B cell (primary cell): ENCODE results near the gene GRPEL2. TPM values are rescaled to one million over a fixed set of nuclear protein-coding genes. Genes with fewer than 3 reads are reported as not detected.

Experiments
- ATAC-seq: fragments of 200-7000 bp; cut with Tn5 transposase; one replicate; pipeline ENCODE4 v1.10.0; 2021; ENCODE audit warnings: low read depth, mild to moderate bottlenecking, moderate number of reproducible peaks, moderate library complexity
- CTCF ChIA-PET: fragments of 350-600 bp; sonication (Branson Sonifier 250); formaldehyde crosslinking; loops from one replicate; lab custom pipeline; 2021; ENCODE audit warnings: antibody characterized with exemption, inconsistent platforms; lab: Charles Lee
- POLR2A ChIA-PET: fragments of 350-600 bp; sonication (Branson Sonifier 250); formaldehyde crosslinking; loops from one replicate; lab custom pipeline; 2021; ENCODE audit warnings: antibody characterized with exemption; lab: Charles Lee
- DNase-seq: peaks from one replicate; pipeline ENCODE4 v3.0.0; 2013
- H2AFZ ChIP-seq: 2 replicates; pipeline ENCODE4 v1.6.1; 2012; ENCODE audit warnings: mild to moderate bottlenecking, low read depth, low read length; ENCODE audit not compliant: insufficient read depth, poor library complexity, severe bottlenecking
- H3K27ac ChIP-seq, 2 donors: 1 replicate in 1 of 2; 2 replicates in 1 of 2; pipeline ENCODE4 v1.5.1; 2012 to 2013; ENCODE audit warnings: low read length in 2 of 2, mild to moderate bottlenecking in 2 of 2, moderate library complexity in 1 of 2
- H3K27me3 ChIP-seq, 4 experiments: fragments of 200-600 bp in 1 of 4; sonication (generic) in 1 of 4; replicated peaks in 1 of 4; 1 replicate in 2 of 4; 2 replicates in 2 of 4; pipeline versions ENCODE4 v1.6.1 to v1.7.0; 2013 to 2016; ENCODE audit warnings: low read length in 3 of 4, mild to moderate bottlenecking in 2 of 4, mixed read lengths in 1 of 4, moderate library complexity in 1 of 4; ENCODE audit not compliant: insufficient read depth in 4 of 4, control insufficient read depth in 3 of 4; ENCODE audit errors: control extremely low read depth in 1 of 4
- H3K36me3 ChIP-seq, 2 experiments: replicated peaks in 1 of 2; 1 replicate in 1 of 2; 2 replicates in 1 of 2; pipeline versions ENCODE4 v1.6.1 to v1.7.1; 2013; ENCODE audit warnings: low read length in 1 of 2; ENCODE audit not compliant: insufficient read depth in 2 of 2, control insufficient read depth in 1 of 2; ENCODE audit errors: control extremely low read depth in 1 of 2, extremely low read depth in 1 of 2
- H3K4me1 ChIP-seq, 2 donors: fragments of 200-600 bp in 1 of 2; sonication (generic) in 1 of 2; 1 replicate in 1 of 2; 2 replicates in 1 of 2; pipeline versions ENCODE4 v1.5.1 to v1.6.1; 2013 to 2017; ENCODE audit warnings: low read length in 2 of 2; ENCODE audit not compliant: control insufficient read depth in 2 of 2, insufficient read depth in 2 of 2
- H3K4me2 ChIP-seq: replicated peaks from 2 replicates; pipeline ENCODE3; 2012; ENCODE audit warnings: mild to moderate bottlenecking, low read depth, low read length; ENCODE audit not compliant: poor library complexity, severe bottlenecking
- H3K4me3 ChIP-seq, 5 experiments: fragments of 200-600 bp in 1 of 5; sonication (generic) in 1 of 5; 1 replicate in 3 of 5; 2 replicates in 2 of 5; pipeline versions ENCODE4 v1.5.1 to v1.7.0; 2011 to 2016; ENCODE audit warnings: low read length in 4 of 5, mild to moderate bottlenecking in 4 of 5, low read depth in 2 of 5, control low read depth in 1 of 5, moderate library complexity in 1 of 5; ENCODE audit not compliant: insufficient read depth in 1 of 5; ENCODE audit errors: control extremely low read depth in 1 of 5, extremely low read depth in 1 of 5
- H3K79me2 ChIP-seq: fragments of 200-600 bp; sonication (generic); one replicate; pipeline ENCODE4 v1.6.0; 2016; ENCODE audit warnings: low read length; ENCODE audit not compliant: control insufficient read depth, insufficient read depth
- H3K9ac ChIP-seq: fragments of 200-600 bp; sonication (generic); 2 replicates; pipeline ENCODE4 v1.6.1; 2017; ENCODE audit warnings: mild to moderate bottlenecking, low read length, moderate library complexity
- H3K9me3 ChIP-seq, 3 donors: one replicate each; pipeline versions ENCODE4 v1.6.1 to v1.7.1; 2013; ENCODE audit warnings: low read length in 2 of 3; ENCODE audit not compliant: control insufficient read depth in 2 of 3, insufficient read depth in 1 of 3; ENCODE audit errors: control extremely low read depth in 1 of 3
- H4K20me1 ChIP-seq: 2 replicates; pipeline ENCODE4 v1.6.0; 2012; ENCODE audit warnings: mild to moderate bottlenecking, low read length; ENCODE audit not compliant: insufficient read depth, control insufficient read depth, poor library complexity, severe bottlenecking
- H3K27ac Mint-ChIP-seq: one replicate; pipeline ENCODE4 v1.8.0; 2021; ENCODE audit warnings: mixed read lengths
- H3K27me3 Mint-ChIP-seq: one replicate; pipeline ENCODE4 v1.8.0; 2021; ENCODE audit warnings: mixed read lengths
- H3K4me1 Mint-ChIP-seq: one replicate; pipeline ENCODE4 v1.8.0; 2021; ENCODE audit warnings: mixed read lengths
- H3K4me3 Mint-ChIP-seq: one replicate; pipeline ENCODE4 v1.8.0; 2021; ENCODE audit warnings: mixed read lengths
- H3K9me3 Mint-ChIP-seq: one replicate; pipeline ENCODE4 v1.8.0; 2022; ENCODE audit warnings: mixed read lengths; ENCODE audit not compliant: insufficient read depth
- CTCF ChIP-seq: fragments of 200-600 bp; IDR thresholded peaks from one replicate; pipeline ENCODE4 v1.8.0; 2022; ENCODE audit warnings: antibody characterized with exemption, mild to moderate bottlenecking
- EZH2 ChIP-seq: IDR thresholded peaks from 2 replicates; pipeline ENCODE4 v1.6.1; 2012; ENCODE audit warnings: borderline replicate concordance, low read depth, mild to moderate bottlenecking, moderate library complexity, low read length; ENCODE audit not compliant: insufficient read depth, poor library complexity, severe bottlenecking
- WGBS: methylation state at CpG from one replicate; pipeline ENCODE4 v1.1.5; 2013; ENCODE audit warnings: missing lambda C conversion rate; ENCODE audit not compliant: insufficient coverage; 5-methylcytosine and 5-hydroxymethylcytosine counted together
- intact Hi-C: fragments of 100-400 bp; cut with micrococcal nuclease; formaldehyde crosslinking; loops from one replicate; pipeline ENCODE4 v1.10.0; 2022
- polyA plus RNA-seq: library from polyadenylated mRNA; depleted of rRNA; stranded (reverse); fragments of >200 nt; gene quantifications from 2 replicates; pipeline ENCODE4 v1.2.3, GENCODE V29; 2012
- total RNA-seq, 2 donors: library from RNA; stranded (reverse); fragments of 120-200 nt in 1 of 2; gene quantifications; 1 replicate in 1 of 2; 2 replicates in 1 of 2; pipeline versions ENCODE4 v1.2.3 to v1.2.4, GENCODE V29; 2013 to 2022

Gene GRPEL2
- total and polyA plus RNA-seq, 2 donors (not counting 1 experiment from before 2014, with no cell fraction given): 1.1 to 12.1 TPM

- no peak for TF ChIP-seq CTCF
- no peak for TF ChIP-seq EZH2
- ChIA-PET CTCF (interaction anchor here (0.6 kb wide), 1 partner anchor 1250 kb away, joined by 6 read pairs; no protein-coding TSS in a partner anchor), POLR2A (no interaction called here)
- H3K36me3 ChIP-seq: no peaks in the 10 kb centered on the region
- H3K79me2 ChIP-seq: no peaks in the 10 kb centered on the region
- Mint-ChIP-seq H3K27ac (no peak overlapping the region), H3K4me1 (no peaks in the 10 kb centered on the region), H3K27me3 (peaks cover 33% of the 10 kb centered on the region), H3K4me3 (no peak overlapping the region), H3K9me3 (no peaks in the 10 kb centered on the region)
- no peaks in the 10 kb centered on the region for H3K4me1 ChIP-seq
- H3K27ac ChIP-seq: no peak overlapping the region
- no peaks in the 10 kb centered on the region for H3K9me3 ChIP-seq
- ATAC-seq (no peak), DNase-seq (no peak)
- no peak overlapping the region for H3K4me2 ChIP-seq
- no peak overlapping the region for H2AFZ ChIP-seq
- H3K9ac ChIP-seq: no peak overlapping the region
- H3K27me3 ChIP-seq: peaks cover 0 to 25% (median 1%) of the 10 kb centered on the region in 4 experiments
- WGBS: 68% methylated on average over 4 of the region's 8 CpGs
- no peak overlapping the region for H3K4me3 ChIP-seq
- H4K20me1 ChIP-seq: no peaks in the 10 kb centered on the region
- intact Hi-C loops: no loop called here
Observed at GRCh38 chr5:149301744-149302380, 43.4 kb upstream of the GRPEL2 start.

GRCh38 chr5:149302641-149303040 is 42.7 kb upstream of the GRPEL2 start:
- no peaks in the 10 kb centered on the region for H3K36me3 ChIP-seq
- no peaks in the 10 kb centered on the region for H3K4me1 ChIP-seq
- no peak overlapping the region for H3K4me3 Mint-ChIP-seq
- H3K9ac ChIP-seq: no peak overlapping the region
- no peaks in the 10 kb centered on the region for H3K9me3 Mint-ChIP-seq
- no peaks in the 10 kb centered on the region for H3K4me1 Mint-ChIP-seq
- WGBS: 80% methylated on average over 1 of the region's 5 CpGs
- H2AFZ ChIP-seq: no peak overlapping the region
- no peak overlapping the region for H3K4me2 ChIP-seq
- POLR2A ChIA-PET: no interaction called here
- intact Hi-C loops: no loop called here
- H3K27ac Mint-ChIP-seq: no peak overlapping the region
- H3K27me3 Mint-ChIP-seq: peaks cover 33% of the 10 kb centered on the region
- H3K79me2 ChIP-seq: no peaks in the 10 kb centered on the region
- no peak overlapping the region for H3K4me3 ChIP-seq
- peaks cover 0 to 25% (median 1%) of the 10 kb centered on the region in 4 experiments for H3K27me3 ChIP-seq
- DNase-seq: no peak
- H3K27ac ChIP-seq: no peak overlapping the region
- no peaks in the 10 kb centered on the region for H3K9me3 ChIP-seq
- ATAC-seq: no peak
- H4K20me1 ChIP-seq: no peaks in the 10 kb centered on the region
- CTCF ChIA-PET: interaction anchor here (0.6 kb wide), 1 partner anchor 1249 kb away, joined by 6 read pairs; no protein-coding TSS in a partner anchor
- TF ChIP-seq CTCF (no peak), EZH2 (no peak)
